Measurements from ENCODE around the gene PCDH17. TPM values are rescaled to one million over a fixed set of nuclear protein-coding genes. Genes with fewer than 3 reads are reported as not detected.

The PCDH17 gene
- total and polyA plus RNA-seq, 2 donors (not counting 1 experiment from before 2014, with no cell fraction given), result not detected

DNA sequence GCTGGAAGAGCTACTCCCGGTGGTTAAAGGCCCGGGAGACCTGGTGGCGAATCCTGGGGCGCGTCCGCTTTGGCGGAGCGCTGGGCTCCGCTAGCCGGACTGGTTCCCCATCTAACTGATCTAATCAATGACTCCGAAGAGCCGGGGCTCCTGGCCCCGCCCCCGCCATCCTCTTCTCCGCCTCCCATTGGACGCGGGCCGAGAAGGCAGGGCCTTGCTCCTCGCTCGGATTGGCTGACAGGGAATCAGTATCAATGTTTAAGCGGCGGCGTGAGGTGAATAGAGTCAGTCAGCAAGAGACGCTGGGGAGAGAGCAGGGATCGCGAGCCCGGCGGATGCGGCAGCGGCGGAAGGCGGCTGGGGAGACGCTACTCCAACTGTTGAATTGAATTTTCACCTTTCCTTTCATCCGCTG, 1.7 kb upstream of the PCDH17 start:
- peak overlapping the region; percentile 72 for H3K4me3 Mint-ChIP-seq
- TF ChIP-seq, protein P1, sequence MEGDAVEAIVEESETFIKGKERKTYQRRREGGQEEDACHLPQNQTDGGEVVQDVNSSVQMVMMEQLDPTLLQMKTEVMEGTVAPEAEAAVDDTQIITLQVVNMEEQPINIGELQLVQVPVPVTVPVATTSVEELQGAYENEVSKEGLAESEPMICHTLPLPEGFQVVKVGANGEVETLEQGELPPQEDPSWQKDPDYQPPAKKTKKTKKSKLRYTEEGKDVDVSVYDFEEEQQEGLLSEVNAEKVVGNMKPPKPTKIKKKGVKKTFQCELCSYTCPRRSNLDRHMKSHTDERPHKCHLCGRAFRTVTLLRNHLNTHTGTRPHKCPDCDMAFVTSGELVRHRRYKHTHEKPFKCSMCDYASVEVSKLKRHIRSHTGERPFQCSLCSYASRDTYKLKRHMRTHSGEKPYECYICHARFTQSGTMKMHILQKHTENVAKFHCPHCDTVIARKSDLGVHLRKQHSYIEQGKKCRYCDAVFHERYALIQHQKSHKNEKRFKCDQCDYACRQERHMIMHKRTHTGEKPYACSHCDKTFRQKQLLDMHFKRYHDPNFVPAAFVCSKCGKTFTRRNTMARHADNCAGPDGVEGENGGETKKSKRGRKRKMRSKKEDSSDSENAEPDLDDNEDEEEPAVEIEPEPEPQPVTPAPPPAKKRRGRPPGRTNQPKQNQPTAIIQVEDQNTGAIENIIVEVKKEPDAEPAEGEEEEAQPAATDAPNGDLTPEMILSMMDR (IDR thresholded peaks at IDR 0.05), result no peak
- TF ChIP-seq EZH2 (IDR thresholded peaks at IDR 0.05; ENCODE audit: borderline replicate concordance, insufficient read depth, low read depth, low read length, poor library complexity, severe bottlenecking), result no peak
- Histone ChIP-seq H4K20me1 (ENCODE audit: control insufficient read depth, insufficient read depth, low read length, poor library complexity, severe bottlenecking) (no peaks in the 10 kb centered on the region), H3K27me3 (replicated peaks in 1 of 4; ENCODE audit: control extremely low read depth in 1 of 4, control insufficient read depth in 3 of 4, insufficient read depth in 4 of 4, low read length in 3 of 4) (peaks cover 0 to 58% (median 42%) of the 10 kb centered on the region in 4 experiments), H3K9ac (ENCODE audit: low read length) (peak overlapping the region; percentile 54), H3K4me1 (ENCODE audit: control insufficient read depth in 2 of 2, insufficient read depth in 2 of 2, low read length in 2 of 2) (peaks cover 34 to 48% of the 10 kb centered on the region in 2 donors), H2AFZ (ENCODE audit: insufficient read depth, low read depth, low read length, poor library complexity, severe bottlenecking) (peak overlapping the region; percentile 25), H3K27ac (ENCODE audit: low read length in 2 of 2) (no peak overlapping the region), H3K4me2 (replicated peaks; ENCODE audit: low read depth, low read length, poor library complexity, severe bottlenecking) (peak overlapping the region; percentile 73), H3K9me3 (ENCODE audit: control extremely low read depth in 1 of 3, control insufficient read depth in 2 of 3, insufficient read depth in 1 of 3, low read length in 2 of 3) (peaks cover 0 to 44% (median 1%) of the 10 kb centered on the region in 3 donors), H3K4me3 (ENCODE audit: control extremely low read depth in 1 of 5, extremely low read depth in 1 of 5, insufficient read depth in 1 of 5, low read depth in 2 of 5, low read length in 4 of 5) (peak overlapping the region in 3 of 5 experiments; percentile 16 to 55 (median 23)), H3K79me2 (ENCODE audit: control insufficient read depth, insufficient read depth, low read length) (no peaks in the 10 kb centered on the region), H3K36me3 (replicated peaks in 1 of 2; ENCODE audit: control extremely low read depth in 1 of 2, control insufficient read depth in 1 of 2, extremely low read depth in 1 of 2, insufficient read depth in 2 of 2, low read length in 1 of 2) (no peaks in the 10 kb centered on the region)
- CTCF ChIA-PET, result no interaction called here
- no peaks in the 10 kb centered on the region for H3K9me3 Mint-ChIP-seq (ENCODE audit: insufficient read depth)
- no peak for ATAC-seq (ENCODE audit: low read depth)
- peak; percentile 24 for DNase-seq
- intact Hi-C loops (cut with micrococcal nuclease), result no loop called here
- H3K27ac Mint-ChIP-seq, result no peak overlapping the region
- H3K4me1 Mint-ChIP-seq, result peaks cover 36% of the 10 kb centered on the region
- 7% methylated on average over 31 of the region's 34 CpGs for WGBS (ENCODE audit: insufficient coverage)
- peaks cover 43% of the 10 kb centered on the region for H3K27me3 Mint-ChIP-seq
- POLR2A ChIA-PET, result no interaction called here

DNA sequence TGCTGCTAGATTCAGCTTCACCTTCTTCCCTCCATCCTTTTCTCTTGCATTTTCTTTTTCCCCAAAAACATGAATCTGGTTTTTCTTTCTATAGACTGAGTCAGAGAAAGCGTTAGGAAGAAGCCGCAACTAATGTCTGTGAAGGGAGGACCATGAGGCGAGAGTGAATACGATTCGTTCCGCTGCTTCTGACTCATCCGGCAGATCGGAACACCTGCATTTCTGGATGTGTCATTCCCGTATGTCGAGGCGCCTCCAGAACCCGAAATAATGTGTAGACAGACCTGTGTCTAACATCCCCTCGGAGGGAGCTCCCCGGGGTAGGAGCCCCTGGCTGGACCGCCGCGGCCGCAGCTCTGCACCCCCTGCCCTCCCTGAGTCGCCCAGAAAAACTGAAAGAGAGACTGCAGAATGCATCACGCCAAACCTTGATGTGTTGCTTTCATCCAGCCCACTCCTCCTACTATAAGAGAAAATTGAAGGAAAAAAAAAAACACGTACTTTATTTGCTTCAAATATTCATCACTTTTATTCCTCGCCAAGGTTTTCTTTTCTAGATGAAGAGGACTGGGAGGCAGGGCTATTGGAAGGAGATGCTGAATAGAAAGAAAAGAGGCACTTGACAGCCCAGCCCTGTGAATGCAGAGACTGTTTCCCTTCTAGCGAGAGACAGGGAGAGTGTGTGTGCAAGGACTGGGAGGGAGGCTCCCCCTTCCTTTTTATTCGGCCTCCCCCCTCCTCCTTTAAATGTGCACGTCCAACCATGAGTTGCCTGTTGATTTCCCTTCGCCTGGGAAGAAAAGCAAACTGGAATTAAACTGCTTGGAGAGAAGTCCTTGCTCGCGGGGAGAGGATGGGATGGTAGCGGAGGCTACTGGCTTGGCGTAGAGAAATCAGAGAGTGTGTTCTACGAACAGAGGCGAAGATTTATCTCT, 616 bp upstream of the PCDH17 start:
- H2AFZ ChIP-seq (ENCODE audit: insufficient read depth, low read depth, low read length, poor library complexity, severe bottlenecking), result peak overlapping the region; percentile 53
- POLR2A ChIA-PET, result no interaction called here
- intact Hi-C loops (cut with micrococcal nuclease), result no loop called here
- H3K36me3 ChIP-seq (replicated peaks in 1 of 2; ENCODE audit: control extremely low read depth in 1 of 2, control insufficient read depth in 1 of 2, extremely low read depth in 1 of 2, insufficient read depth in 2 of 2, low read length in 1 of 2), result no peaks in the 10 kb centered on the region
- peak overlapping the region; percentile 54 for H3K9ac ChIP-seq (ENCODE audit: low read length)
- Mint-ChIP-seq H3K4me1 (peaks cover 36% of the 10 kb centered on the region), H3K4me3 (peak overlapping the region; percentile 86), H3K27me3 (peaks cover 43% of the 10 kb centered on the region), H3K9me3 (ENCODE audit: insufficient read depth) (no peaks in the 10 kb centered on the region), H3K27ac (no peak overlapping the region)
- peak overlapping the region; percentile 16 to 55 (median 44) for H3K4me3 ChIP-seq (ENCODE audit: control extremely low read depth in 1 of 5, extremely low read depth in 1 of 5, insufficient read depth in 1 of 5, low read depth in 2 of 5, low read length in 4 of 5)
- WGBS (ENCODE audit: insufficient coverage), result 11% methylated on average over 20 of the region's 32 CpGs
- no peak for TF ChIP-seq EZH2 (IDR thresholded peaks at IDR 0.05; ENCODE audit: borderline replicate concordance, insufficient read depth, low read depth, low read length, poor library complexity, severe bottlenecking)
- TF ChIP-seq, protein P1 (IDR thresholded peaks at IDR 0.05), result no peak
- no peaks in the 10 kb centered on the region for H4K20me1 ChIP-seq (ENCODE audit: control insufficient read depth, insufficient read depth, low read length, poor library complexity, severe bottlenecking)
- H3K79me2 ChIP-seq (ENCODE audit: control insufficient read depth, insufficient read depth, low read length), result no peaks in the 10 kb centered on the region
- H3K4me2 ChIP-seq (replicated peaks; ENCODE audit: low read depth, low read length, poor library complexity, severe bottlenecking), result peak overlapping the region; percentile 73
- peaks cover 0 to 46% (median 1%) of the 10 kb centered on the region in 3 donors for H3K9me3 ChIP-seq (ENCODE audit: control extremely low read depth in 1 of 3, control insufficient read depth in 2 of 3, insufficient read depth in 1 of 3, low read length in 2 of 3)
- H3K4me1 ChIP-seq (ENCODE audit: control insufficient read depth in 2 of 2, insufficient read depth in 2 of 2, low read length in 2 of 2), result peaks cover 34 to 48% of the 10 kb centered on the region in 2 donors
- no peak for ATAC-seq (ENCODE audit: low read depth)
- CTCF ChIA-PET, result interaction anchor here (1.0 kb wide), 1 partner anchor 27 kb away, joined by 5 read pairs; no protein-coding TSS in a partner anchor
- no peak overlapping the region for H3K27ac ChIP-seq (ENCODE audit: low read length in 2 of 2)
- DNase-seq, result peak; percentile 5
- H3K27me3 ChIP-seq (replicated peaks in 1 of 4; ENCODE audit: control extremely low read depth in 1 of 4, control insufficient read depth in 3 of 4, insufficient read depth in 4 of 4, low read length in 3 of 4), result peaks cover 0 to 59% (median 42%) of the 10 kb centered on the region in 4 experiments

Measured in B cell (primary cell).